AG09309 (cell line): ENCODE results near the gene MCRIP1.

Source experiments
- DNase-seq: peaks from one replicate; pipeline ENCODE4 v3.0.0-alpha.2; 2010; ENCODE audit warnings: low read depth
- H3K4me3 ChIP-seq: 2 replicates; pipeline ENCODE4 v1.5.1; 2011; ENCODE audit warnings: mild to moderate bottlenecking, low read depth, low read length, moderate library complexity; ENCODE audit not compliant: control insufficient read depth
- TF ChIP-seq, protein P1 (sequence below): IDR thresholded peaks from 2 replicates; pipeline ENCODE4 v1.5.1; 2011; ENCODE audit warnings: mild to moderate bottlenecking, low read depth, low read length, inconsistent platforms; ENCODE audit not compliant: insufficient read depth, control insufficient read depth; ENCODE audit errors: missing control alignments

MCRIP1 gene

DNA sequence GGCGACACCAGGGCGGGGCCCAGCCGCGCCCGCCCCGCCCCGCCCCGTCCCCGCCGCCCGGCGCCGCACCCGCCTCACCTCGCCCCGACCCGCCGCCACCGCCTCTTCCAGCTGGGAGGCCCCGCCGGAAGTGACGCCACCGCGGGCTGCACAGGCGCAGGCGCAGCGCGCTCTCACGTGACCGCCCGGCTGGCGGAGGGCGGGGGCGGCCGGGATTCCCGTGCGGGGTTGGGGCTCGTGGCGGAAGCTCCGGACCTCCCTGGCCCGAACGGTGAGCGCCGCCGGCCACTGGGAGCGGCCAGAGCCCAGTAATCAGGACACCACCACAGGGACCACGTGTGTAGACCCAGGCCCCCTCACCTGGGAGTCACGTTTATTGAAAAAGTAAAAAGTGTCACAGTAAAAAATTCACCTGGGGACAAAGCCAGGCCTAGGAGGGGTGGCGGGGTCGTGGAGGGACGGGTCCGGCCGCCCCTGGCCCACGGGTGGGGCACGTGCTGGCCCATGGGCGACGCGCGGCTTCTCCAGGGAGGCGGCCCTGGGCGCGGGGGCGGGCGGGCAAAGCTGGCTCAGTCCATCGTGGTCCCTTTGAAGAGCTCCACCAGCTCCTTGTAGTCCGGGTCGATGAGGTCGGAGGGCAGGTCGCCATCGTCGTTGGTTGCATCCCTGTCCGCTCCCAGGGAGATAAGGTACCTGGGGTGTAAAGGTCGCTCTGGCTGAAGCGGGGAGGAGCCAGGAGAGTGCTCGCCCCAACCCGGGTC is at the start of gene MCRIP1:
MCRIP1 (minus strand) TSS at position 132 of the 761 bp plus-strand sequence. CDS start 8,785 bp downstream, outside the sequence.
- peak within 1 kb of the TSS; percentile 73 for H3K4me3 ChIP-seq
- peak; percentile 55 for DNase-seq
- TF ChIP-seq, protein P1, sequence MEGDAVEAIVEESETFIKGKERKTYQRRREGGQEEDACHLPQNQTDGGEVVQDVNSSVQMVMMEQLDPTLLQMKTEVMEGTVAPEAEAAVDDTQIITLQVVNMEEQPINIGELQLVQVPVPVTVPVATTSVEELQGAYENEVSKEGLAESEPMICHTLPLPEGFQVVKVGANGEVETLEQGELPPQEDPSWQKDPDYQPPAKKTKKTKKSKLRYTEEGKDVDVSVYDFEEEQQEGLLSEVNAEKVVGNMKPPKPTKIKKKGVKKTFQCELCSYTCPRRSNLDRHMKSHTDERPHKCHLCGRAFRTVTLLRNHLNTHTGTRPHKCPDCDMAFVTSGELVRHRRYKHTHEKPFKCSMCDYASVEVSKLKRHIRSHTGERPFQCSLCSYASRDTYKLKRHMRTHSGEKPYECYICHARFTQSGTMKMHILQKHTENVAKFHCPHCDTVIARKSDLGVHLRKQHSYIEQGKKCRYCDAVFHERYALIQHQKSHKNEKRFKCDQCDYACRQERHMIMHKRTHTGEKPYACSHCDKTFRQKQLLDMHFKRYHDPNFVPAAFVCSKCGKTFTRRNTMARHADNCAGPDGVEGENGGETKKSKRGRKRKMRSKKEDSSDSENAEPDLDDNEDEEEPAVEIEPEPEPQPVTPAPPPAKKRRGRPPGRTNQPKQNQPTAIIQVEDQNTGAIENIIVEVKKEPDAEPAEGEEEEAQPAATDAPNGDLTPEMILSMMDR: no peak

DNA sequence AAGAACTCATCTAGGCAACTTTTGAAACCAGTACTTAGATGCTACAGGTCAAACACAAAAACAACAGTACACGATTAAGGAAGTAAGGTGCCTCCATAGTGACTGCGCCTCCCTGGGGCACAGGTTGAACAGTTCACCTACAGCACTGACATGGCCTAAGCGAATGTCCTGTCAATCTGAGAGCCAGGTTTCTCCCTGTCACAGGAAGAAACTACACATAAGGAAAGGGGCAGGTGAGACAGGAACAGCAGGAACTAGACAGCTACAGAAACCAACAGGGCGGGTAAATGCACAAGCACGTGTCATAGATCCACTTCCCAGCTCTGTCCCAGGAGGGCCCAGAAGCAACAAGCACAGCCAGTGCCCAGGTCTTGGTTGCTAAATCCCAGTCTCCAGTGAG is 46.0 kb upstream of the MCRIP1 start:
- no peak for DNase-seq
- H3K4me3 ChIP-seq: no peak overlapping the region
- TF ChIP-seq, protein P1: no peak

DNA sequence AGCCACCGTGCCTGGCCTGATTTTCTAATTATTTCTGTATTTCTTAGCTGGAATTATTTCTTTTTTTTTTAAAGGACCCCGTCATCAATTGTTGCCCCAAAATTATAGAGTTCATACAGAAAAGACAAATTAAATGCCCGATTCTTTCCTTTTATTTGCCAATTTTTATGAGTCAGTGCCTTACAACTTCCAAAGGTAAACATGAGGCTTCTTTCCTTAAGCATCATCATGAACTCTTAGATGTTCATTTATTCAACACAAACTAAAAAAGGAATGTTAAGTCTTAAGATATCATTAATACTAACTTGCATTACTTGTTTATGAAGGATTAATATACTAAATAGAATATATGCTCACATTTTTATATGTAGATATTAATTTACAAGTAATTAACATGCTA is 45.2 kb upstream of the MCRIP1 start:
- TF ChIP-seq, protein P1: no peak
- H3K4me3 ChIP-seq: no peak overlapping the region
- DNase-seq: no peak

DNA sequence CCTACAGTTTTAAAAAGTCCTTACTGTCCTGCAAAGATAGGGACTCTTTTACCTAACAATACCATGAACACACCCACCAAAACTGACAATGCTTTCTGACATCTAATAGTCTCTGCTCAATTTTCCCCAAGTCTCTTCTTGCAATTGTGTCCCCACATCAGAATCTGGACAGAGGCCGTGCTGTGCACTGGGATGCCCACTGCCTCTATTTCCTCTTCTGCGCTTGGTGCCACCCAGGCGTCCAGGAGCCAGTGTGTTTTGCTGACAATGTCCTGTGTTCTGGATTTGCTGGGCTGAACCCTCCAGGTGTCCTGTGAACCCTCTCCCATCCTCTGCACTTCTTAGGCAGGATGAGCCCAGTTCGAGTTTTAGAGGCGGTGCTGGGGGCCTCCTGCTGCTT is 44.5 kb upstream of the MCRIP1 start:
- TF ChIP-seq, protein P1: no peak
- no peak for DNase-seq

DNA sequence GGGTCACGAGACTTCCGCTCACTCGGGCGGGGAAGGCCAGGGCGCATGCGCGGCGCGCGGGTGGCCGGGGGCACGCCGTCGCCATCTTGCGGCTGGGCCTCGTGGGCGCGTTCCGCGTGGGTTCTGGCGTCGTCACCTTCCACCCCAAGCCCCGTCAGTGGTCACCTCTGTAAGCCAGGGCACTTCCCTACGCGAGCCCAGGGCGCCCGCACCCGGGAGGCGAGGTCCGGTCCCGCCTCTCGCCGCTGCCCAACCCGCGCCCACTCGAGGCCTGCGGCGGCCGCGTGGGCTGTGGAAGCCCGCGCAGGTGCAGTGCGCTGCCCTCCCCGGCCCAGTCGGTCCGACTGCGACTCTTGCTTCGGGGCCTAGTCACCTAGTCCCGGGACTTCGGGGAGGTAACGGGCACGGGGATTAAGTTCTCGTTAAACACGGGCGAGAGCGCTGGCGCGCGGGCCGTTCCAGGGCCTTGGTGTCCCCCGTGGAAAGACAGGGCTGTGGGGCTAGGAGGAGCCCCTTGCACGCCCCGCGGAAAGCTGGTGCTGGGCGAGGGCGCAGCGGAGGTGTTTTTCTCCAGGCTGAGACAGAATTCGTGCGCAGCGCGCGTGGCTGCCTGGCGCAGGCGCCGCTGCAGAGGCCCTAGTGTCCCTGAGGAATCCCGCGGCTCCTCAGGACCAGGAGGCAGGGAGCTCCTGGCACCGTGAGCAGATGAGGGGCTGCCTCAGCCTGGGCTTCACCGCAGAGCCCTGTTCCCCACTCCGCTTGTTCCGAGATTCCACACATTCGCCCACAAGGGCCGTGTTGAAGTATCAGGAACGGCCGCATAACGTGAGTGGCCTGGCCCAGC is 38.5 kb upstream of the MCRIP1 start:
- no peak for DNase-seq
- TF ChIP-seq, protein P1: no peak

More for the DNA sequence above, 44.5 kb upstream of the MCRIP1 start:
- H3K4me3 ChIP-seq: no peak overlapping the region

DNA sequence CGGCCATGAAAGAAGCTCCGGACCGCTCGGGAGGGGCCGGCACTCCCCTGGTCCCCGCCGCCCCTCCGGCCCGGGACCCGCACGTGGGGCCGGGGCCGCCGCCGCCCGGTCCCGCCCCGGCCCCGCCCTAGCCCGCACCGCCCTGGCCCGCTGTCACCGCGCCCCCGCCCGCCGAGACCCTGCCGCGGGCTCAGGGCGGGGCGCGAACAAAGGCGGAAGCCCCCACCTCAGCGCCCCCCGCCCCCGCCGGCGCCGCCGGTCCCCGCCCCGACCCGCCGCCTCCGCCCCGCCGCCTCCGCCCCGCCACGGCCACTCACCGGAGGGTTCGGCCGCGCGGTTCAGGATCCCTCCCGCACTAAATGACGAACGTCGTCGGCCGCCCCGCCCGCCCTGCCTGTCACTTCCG is 37.9 kb upstream of the MCRIP1 start, which contains the start of gene ARHGDIA:
ARHGDIA (minus strand) TSS at position 357 of the 406 bp plus-strand sequence. CDS start 1,407 bp downstream, outside the sequence.
- TF ChIP-seq, protein P1: no peak
- DNase-seq: no peak
- H3K4me3 ChIP-seq: peak within 1 kb of the TSS; percentile 75

More for the DNA sequence above, 38.5 kb upstream of the MCRIP1 start:
- peak overlapping the region; percentile 75 for H3K4me3 ChIP-seq
